ENCODE data around the gene LALBA.
"Not testable (repeated sequence)": the region's sequence is repeated elsewhere in the genome, so short reads cannot be mapped to it uniquely, and the experiment has no call there.

LALBA gene

DNA sequence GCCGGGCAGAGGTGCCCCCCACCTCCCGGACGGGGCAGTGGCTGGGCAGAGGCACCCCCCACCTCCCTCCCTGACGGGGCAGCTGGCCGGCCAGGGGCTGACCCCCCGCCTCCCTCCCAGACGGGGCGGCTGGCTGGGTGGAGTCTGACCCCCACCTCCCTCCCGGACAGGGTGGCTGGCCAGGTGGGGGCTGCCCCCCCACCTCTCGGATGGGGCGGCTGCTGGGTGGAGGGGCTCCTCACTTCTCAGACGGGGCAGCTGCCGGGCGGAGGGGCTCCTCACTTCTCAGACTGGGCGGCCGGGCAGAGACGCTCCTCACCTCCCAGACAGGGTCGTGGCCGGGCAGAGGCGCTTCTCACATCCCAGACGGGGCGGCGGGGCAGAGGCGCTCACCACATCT lies 49.5 kb downstream of the LALBA start:
- not testable (repeated sequence) for H3K27ac ChIP-seq (ENCODE audit: low read depth, low read length); H3K27me3 ChIP-seq (ENCODE audit: control insufficient read depth, insufficient read depth, low read length); H3K36me3 ChIP-seq (ENCODE audit: control insufficient read depth, insufficient read depth, low read length); H3K4me1 ChIP-seq (ENCODE audit: control insufficient read depth, insufficient read depth, low read length); H3K4me3 ChIP-seq (ENCODE audit: low read length); H3K9ac ChIP-seq (ENCODE audit: low read length)

All from rectal smooth muscle tissue (tissue), 1 donor.